Vagina (tissue), 2 donors: ENCODE data around the gene PTGIS. TPM values are rescaled to one million over a fixed set of nuclear protein-coding genes. Genes with fewer than 3 reads are reported as not detected.

ENCODE experiments used
- DNase-seq, 2 donors: peaks; one replicate each; pipeline ENCODE4 v3.0.0-alpha.2; 2017; ENCODE audit errors: extremely low spot score in 2 of 2
- H3K27ac ChIP-seq: fragments of 200-600 bp; sonication (generic); one replicate; pipeline ENCODE4 v1.5.1; 2019
- H3K27me3 ChIP-seq: fragments of 200-600 bp; sonication (generic); one replicate; pipeline ENCODE4 v1.5.1; 2019
- H3K36me3 ChIP-seq, 2 donors: fragments of 200-600 bp; sonication (generic); one replicate each; pipeline ENCODE4 v1.5.1; 2017 to 2019
- H3K4me1 ChIP-seq: fragments of 200-600 bp; sonication (generic); one replicate; pipeline ENCODE4 v1.5.1; 2019
- H3K4me3 ChIP-seq, 2 donors: fragments of 200-600 bp; sonication (generic); 1 replicate in 1 of 2; 2 replicates in 1 of 2; pipeline ENCODE4 v1.5.1; 2016 to 2019
- H3K9me3 ChIP-seq: fragments of 200-600 bp; sonication (generic); one replicate; pipeline ENCODE4 v1.5.1; 2019
- POLR2A ChIP-seq, 2 donors: fragments of 450-650 bp; IDR thresholded peaks; one replicate each; pipeline ENCODE4 v1.6.1; 2017; ENCODE audit warnings: antibody characterized with exemption in 2 of 2, mild to moderate bottlenecking in 2 of 2, moderate library complexity in 2 of 2
- POLR2AphosphoS5 ChIP-seq, 2 donors: sonication (generic); formaldehyde crosslinking; IDR thresholded peaks; one replicate each; pipeline ENCODE4 v1.9.0; 2017; ENCODE audit warnings: antibody characterized with exemption in 2 of 2, mild to moderate bottlenecking in 2 of 2, low read depth in 1 of 2; ENCODE audit not compliant: insufficient read depth in 1 of 2
- intact Hi-C: fragments of 100-400 bp; cut with DNase I; formaldehyde crosslinking; loops from one replicate; pipeline ENCODE4 v1.15.1; 2023
- total RNA-seq: library from RNA; depleted of rRNA; stranded (reverse); fragments of >200 nt; gene quantifications from one replicate; pipeline ENCODE4 v1.2.3, GENCODE V29; 2016
- TF ChIP-seq, protein P1 (sequence below), 3 experiments: fragments of 450-650 bp in 2 of 3; fragments of 200-600 bp in 1 of 3; sonication (generic) in 1 of 3; IDR thresholded peaks; one replicate each; pipeline ENCODE4 v1.5.1; 2017 to 2019; ENCODE audit warnings: antibody characterized with exemption in 3 of 3, mild to moderate bottlenecking in 2 of 3, moderate library complexity in 2 of 3

Gene PTGIS
- total RNA-seq, 1 donor from 2014 or later, result 51.1 TPM

DNA sequence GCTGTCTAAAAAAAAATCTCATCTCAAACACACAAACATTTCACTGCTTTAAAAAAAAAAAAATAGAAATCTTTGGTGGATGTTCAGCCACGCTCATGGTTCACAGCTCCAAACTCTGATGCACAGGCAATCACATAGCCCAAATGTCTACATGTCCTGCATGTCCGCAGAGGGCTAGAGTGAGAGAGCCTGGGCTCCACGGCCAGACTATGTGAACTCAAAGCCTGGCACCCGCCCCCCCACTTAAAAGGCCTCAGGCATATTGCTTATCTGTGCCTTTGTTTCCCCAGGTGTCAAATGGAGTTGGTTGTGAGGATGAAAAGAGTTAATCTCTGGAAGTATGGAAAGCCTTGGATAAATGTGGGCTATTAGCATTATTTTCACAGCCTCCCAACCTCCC lies 10.5 kb upstream of the PTGIS start:
- intact Hi-C loops, result no loop called here
- Histone ChIP-seq H3K4me1 (peaks cover 17% of the 10 kb centered on the region), H3K27ac (no peak overlapping the region), H3K36me3 (no peaks in the 10 kb centered on the region), H3K4me3 (no peak overlapping the region), H3K9me3 (peaks cover 3% of the 10 kb centered on the region), H3K27me3 (no peaks in the 10 kb centered on the region)
- no peak for TF ChIP-seq POLR2A (IDR thresholded peaks at IDR 0.05)
- DNase-seq, result no peak

DNA sequence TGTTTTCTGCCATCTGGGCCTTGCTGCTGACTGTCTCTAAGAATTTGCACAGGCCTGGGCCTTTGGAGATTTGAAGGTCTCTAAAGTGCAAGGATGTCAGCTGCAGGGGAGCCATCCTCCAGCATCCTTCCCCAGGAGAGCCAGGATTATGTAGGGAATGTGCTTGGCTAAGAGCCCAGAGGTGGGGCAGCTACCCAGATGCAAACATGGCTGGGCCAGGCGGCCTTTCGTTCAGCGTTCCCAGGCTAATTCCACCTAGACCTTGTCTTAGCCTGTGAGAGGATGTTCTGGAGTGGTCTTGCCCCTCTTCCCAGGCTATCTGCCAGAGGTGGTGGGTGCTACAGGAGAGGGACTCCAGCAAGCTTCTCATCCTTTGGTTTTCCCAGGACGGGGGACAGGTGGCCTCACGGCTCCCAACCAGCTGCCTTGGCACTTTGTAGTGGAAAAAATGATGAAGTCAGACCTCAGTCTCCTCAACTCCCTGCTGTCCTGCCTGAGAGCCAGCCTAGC lies 7.7 kb upstream of the PTGIS start:
- peak in 1 of 2 donors; percentile 70 for DNase-seq
- Histone ChIP-seq H3K27ac (no peak overlapping the region), H3K4me1 (peaks cover 17% of the 10 kb centered on the region), H3K9me3 (no peaks in the 10 kb centered on the region), H3K27me3 (no peaks in the 10 kb centered on the region), H3K36me3 (no peaks in the 10 kb centered on the region), H3K4me3 (no peak overlapping the region)
- intact Hi-C loops, result no loop called here
- no peak for TF ChIP-seq POLR2AphosphoS5 (IDR thresholded peaks at IDR 0.05; ENCODE audit: insufficient read depth in 1 of 2, low read depth in 1 of 2)
- TF ChIP-seq POLR2A (IDR thresholded peaks at IDR 0.05), result no peak
- TF ChIP-seq, protein P1, sequence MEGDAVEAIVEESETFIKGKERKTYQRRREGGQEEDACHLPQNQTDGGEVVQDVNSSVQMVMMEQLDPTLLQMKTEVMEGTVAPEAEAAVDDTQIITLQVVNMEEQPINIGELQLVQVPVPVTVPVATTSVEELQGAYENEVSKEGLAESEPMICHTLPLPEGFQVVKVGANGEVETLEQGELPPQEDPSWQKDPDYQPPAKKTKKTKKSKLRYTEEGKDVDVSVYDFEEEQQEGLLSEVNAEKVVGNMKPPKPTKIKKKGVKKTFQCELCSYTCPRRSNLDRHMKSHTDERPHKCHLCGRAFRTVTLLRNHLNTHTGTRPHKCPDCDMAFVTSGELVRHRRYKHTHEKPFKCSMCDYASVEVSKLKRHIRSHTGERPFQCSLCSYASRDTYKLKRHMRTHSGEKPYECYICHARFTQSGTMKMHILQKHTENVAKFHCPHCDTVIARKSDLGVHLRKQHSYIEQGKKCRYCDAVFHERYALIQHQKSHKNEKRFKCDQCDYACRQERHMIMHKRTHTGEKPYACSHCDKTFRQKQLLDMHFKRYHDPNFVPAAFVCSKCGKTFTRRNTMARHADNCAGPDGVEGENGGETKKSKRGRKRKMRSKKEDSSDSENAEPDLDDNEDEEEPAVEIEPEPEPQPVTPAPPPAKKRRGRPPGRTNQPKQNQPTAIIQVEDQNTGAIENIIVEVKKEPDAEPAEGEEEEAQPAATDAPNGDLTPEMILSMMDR (IDR thresholded peaks at IDR 0.05), result no peak

DNA sequence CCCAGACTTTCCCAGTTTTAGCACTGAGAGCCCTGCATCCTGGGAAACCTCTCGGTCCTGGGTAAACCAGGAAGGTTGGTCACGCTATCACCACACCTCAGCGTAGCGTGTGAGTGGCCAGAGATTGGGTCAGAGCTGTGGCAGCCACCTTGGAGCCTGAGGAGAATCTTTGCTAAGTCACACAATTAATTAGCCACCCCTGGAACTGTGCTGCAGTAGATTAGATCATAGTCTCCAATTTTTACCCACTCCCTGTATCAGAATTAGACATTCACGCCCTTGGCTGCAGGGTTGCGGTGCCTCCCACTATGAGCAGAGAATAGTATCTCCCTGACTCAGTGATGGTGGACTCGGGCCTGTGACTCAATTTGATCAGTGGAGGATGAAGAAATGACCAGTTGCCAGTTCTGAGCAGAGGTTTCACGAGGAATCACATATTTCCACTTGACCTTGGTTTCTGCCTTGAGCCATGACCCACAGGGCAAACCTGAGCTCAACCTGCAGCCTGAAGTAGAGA lies 6.0 kb upstream of the PTGIS start:
- TF ChIP-seq POLR2AphosphoS5 (IDR thresholded peaks at IDR 0.05; ENCODE audit: insufficient read depth in 1 of 2, low read depth in 1 of 2), result no peak
- TF ChIP-seq, protein P1 (IDR thresholded peaks at IDR 0.05), result no peak
- TF ChIP-seq POLR2A (IDR thresholded peaks at IDR 0.05), result no peak

DNA sequence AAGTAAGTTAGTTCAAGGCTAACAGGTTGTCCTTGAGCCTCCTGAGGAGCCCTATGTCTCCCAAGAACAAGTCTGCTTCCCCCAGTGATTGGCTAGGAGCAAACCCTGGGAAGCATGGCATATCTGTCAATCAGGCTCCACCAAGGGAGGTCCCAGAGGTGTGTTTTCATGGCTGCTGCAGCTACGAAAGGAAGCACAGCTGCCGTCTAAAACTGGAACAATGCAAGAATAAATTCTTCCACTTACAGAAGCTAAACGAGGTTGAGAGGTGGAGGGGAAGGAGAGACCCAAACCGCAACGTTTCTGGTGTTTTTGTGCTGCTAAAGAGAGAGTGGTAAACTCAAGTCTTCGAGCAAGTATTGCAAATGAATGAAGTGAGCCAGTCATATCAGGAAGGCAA lies 4.9 kb upstream of the PTGIS start:
- peak in 1 of 2 donors; percentile 29 for DNase-seq
- TF ChIP-seq POLR2A (IDR thresholded peaks at IDR 0.05) (no peak), POLR2AphosphoS5 (IDR thresholded peaks at IDR 0.05; ENCODE audit: insufficient read depth in 1 of 2, low read depth in 1 of 2) (no peak)
- TF ChIP-seq, protein P1 (IDR thresholded peaks at IDR 0.05), result no peak
- Histone ChIP-seq H3K27ac (no peak overlapping the region), H3K9me3 (no peaks in the 10 kb centered on the region), H3K27me3 (peaks cover under 1% of the 10 kb centered on the region), H3K4me1 (peaks cover 17% of the 10 kb centered on the region), H3K36me3 (no peaks in the 10 kb centered on the region), H3K4me3 (no peak overlapping the region)
- intact Hi-C loops, result no loop called here

More for the DNA sequence above, 6.0 kb upstream of the PTGIS start:
- H3K27me3 ChIP-seq, result no peaks in the 10 kb centered on the region
- H3K4me1 ChIP-seq, result peaks cover 11% of the 10 kb centered on the region
- H3K9me3 ChIP-seq, result no peaks in the 10 kb centered on the region
- H3K4me3 ChIP-seq, result no peak overlapping the region
- H3K36me3 ChIP-seq, result no peaks in the 10 kb centered on the region
- DNase-seq, result peak in 1 of 2 donors; percentile 82
- intact Hi-C loops, result no loop called here
- H3K27ac ChIP-seq, result no peak overlapping the region

DNA sequence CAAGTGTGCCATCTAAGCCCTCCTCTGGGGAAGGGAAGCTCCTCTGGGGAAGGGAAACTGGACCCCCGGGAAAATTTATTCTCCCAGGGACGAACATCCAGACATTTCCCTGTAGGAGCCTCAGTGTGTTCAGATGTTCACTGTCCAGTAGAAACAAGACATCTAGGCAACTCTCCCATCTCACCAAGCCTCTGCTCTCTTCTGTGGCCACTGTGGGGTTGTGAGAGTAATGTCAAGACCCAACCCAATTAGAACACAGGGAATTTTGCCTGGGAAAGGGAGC lies 3.6 kb upstream of the PTGIS start:
- H3K4me3 ChIP-seq, result no peak overlapping the region
- no peaks in the 10 kb centered on the region for H3K36me3 ChIP-seq
- no peak for DNase-seq
- H3K9me3 ChIP-seq, result no peaks in the 10 kb centered on the region
- H3K27me3 ChIP-seq, result peaks cover 3% of the 10 kb centered on the region
- H3K4me1 ChIP-seq, result peaks cover 22% of the 10 kb centered on the region
- intact Hi-C loops, result no loop called here
- TF ChIP-seq POLR2AphosphoS5 (IDR thresholded peaks at IDR 0.05; ENCODE audit: insufficient read depth in 1 of 2, low read depth in 1 of 2) (no peak), POLR2A (IDR thresholded peaks at IDR 0.05) (no peak)
- TF ChIP-seq, protein P1 (IDR thresholded peaks at IDR 0.05), result no peak
- H3K27ac ChIP-seq, result no peak overlapping the region
